SK-N-MC (cell line): Measurements from ENCODE around the gene ETNK1.
"Not testable (repeated sequence)": the region's sequence is repeated elsewhere in the genome, so short reads cannot be mapped to it uniquely, and the experiment has no call there.

Experiments used
- DNase-seq: peaks from one replicate; pipeline ENCODE4 v3.0.0-alpha.2; 2011; ENCODE audit warnings: low read depth, low spot score
- H3K27ac ChIP-seq: fragments of 200-600 bp; sonication (generic); 2 replicates; pipeline ENCODE4 v1.5.1; 2016; ENCODE audit warnings: mixed run types
- H3K36me3 ChIP-seq: fragments of 200-600 bp; sonication (generic); 2 replicates; pipeline ENCODE4 v1.6.1; 2017; ENCODE audit warnings: antibody characterized with exemption, low read length, mixed read lengths; ENCODE audit not compliant: insufficient read depth
- H3K4me3 ChIP-seq: fragments of 200-600 bp; sonication (generic); 2 replicates; pipeline ENCODE4 v1.5.1; 2016
- H3K9ac ChIP-seq: fragments of 200-600 bp; sonication (generic); 2 replicates; pipeline ENCODE4 v1.8.0; 2017; ENCODE audit warnings: mixed run types, mixed read lengths; ENCODE audit not compliant: insufficient read length
- H3K9me3 ChIP-seq: fragments of 200-600 bp; sonication (generic); 2 replicates; pipeline ENCODE4 v1.6.1; 2017; ENCODE audit warnings: low read depth, mild to moderate bottlenecking, antibody characterized with exemption, low read length, moderate library complexity, mixed read lengths
- EZH2 ChIP-seq: fragments of 200-600 bp; sonication (generic); IDR thresholded peaks from one replicate; pipeline ENCODE4 v1.6.1; 2017; ENCODE audit warnings: antibody characterized with exemption
- FOXP2 ChIP-seq: optimal IDR thresholded peaks from 2 replicates; pipeline ENCODE3; 2011; ENCODE audit warnings: mild to moderate bottlenecking, moderate library complexity; ENCODE audit not compliant: insufficient read depth; ENCODE audit errors: extremely low read length, control extremely low read depth
- POLR2AphosphoS5 ChIP-seq: IDR thresholded peaks from 2 replicates; pipeline ENCODE4 v1.6.1; 2012; ENCODE audit warnings: mild to moderate bottlenecking, low read depth, low read length, borderline replicate concordance

The ETNK1 gene

DNA sequence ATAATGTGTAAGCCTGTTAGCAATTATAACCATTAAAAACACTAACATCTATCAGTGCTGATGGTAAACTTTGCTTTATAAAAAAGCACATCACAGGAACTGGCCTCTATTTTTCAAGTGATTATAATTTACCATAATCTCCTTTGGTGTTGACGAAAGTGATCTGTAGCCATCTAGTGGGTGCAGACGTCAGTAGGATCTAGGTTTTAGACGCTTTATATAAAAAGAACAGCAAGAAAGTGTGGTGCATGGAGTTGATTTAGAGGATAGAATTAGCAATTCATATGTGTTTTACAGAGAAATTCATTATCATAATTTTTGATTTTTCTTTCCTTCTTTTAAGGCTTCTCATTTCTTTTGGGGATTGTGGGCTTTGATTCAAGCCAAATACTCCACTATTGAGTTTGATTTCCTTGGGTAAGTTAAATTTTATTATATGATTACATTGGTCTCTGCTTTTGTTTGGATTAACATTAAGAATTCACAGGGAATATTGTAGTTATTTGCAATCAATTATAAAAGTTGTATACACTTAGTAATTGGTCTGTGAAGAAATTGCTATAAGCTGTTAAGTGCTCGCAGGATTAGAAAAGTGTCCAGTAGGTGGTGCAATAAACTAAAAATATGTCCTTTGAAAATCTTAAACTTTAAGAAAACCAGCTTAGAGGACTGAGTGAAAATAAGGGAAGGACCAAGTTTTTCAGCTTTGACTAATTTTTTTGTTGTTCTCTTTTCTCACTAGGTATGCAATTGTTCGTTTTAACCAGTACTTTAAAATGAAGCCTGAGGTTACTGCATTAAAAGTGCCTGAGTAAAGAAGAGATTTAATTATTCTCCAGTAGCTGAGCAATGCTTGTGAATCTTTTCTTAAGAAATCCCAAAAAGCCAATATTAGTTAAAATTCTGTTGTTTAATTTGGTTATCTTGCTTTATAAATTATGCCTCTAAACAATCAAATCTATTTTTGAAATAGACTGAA is 59.5 kb downstream of the ETNK1 start:
- no peak for TF ChIP-seq EZH2
- no peak for TF ChIP-seq FOXP2
- no peak for TF ChIP-seq POLR2AphosphoS5
- H3K9me3 ChIP-seq = no peaks in the 10 kb centered on the region
- H3K9ac ChIP-seq = peak overlapping the region; percentile 19
- no peak overlapping the region for H3K4me3 ChIP-seq
- peaks cover 32% of the 10 kb centered on the region for H3K36me3 ChIP-seq
- peak overlapping the region; percentile 71 for H3K27ac ChIP-seq
- peak; percentile 30 for DNase-seq

DNA sequence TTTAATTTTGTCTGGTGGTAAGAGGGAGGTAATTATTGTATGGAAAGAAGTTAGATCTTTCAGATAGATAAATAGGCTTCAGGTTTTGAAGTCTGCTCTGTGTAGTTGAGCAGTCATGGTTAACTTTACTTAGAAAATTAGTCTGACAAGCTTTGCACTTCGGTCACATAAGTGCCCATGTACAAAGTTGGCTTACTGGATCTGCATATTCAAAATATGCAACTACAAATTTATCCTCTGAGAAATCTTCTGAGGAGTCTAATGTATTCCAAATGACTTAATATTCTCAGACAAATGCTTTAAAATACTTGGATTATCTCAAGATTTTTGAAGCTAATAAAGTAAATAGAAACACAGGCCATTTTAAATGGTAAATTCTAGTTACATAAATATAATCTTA is 61.2 kb downstream of the ETNK1 start:
- Histone ChIP-seq H3K27ac (no peak overlapping the region), H3K9ac (peak overlapping the region; percentile 8), H3K9me3 (no peaks in the 10 kb centered on the region), H3K4me3 (no peak overlapping the region), H3K36me3 (peaks cover 31% of the 10 kb centered on the region)
- no peak for DNase-seq
- TF ChIP-seq FOXP2 (no peak), EZH2 (no peak), POLR2AphosphoS5 (no peak)

DNA sequence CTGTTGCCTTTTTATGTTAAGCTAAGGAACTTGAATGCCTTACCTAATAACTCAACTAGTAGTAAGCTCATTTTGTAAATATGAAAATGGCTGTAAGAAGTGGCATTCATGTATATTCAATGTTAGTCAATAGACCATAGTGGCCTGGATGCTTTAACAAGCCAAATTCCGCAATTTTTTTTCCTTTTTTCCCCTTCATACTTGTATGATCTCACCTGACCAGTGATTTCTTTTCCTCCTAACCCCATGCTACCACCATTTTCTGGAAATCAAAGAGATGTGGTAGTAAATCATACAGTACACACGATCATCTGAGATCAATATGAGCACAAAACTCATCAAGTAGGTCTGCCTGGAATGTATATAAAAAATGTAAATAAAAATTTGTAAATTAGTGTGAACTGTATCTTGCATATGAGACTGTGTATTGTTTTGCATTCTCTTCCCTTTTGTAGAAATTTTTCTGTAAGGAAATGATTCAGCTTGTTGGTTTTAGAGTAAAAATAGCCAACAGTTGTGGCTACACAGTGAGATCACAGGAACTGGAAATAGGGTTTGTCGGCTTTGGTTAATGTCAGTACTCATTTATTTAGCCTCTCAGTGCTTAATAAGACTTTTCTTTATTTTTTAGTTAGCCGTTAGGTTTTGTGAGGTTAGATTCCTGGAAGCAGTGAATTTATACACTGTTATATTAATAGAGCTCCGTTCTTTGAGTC is 62.5 kb downstream of the ETNK1 start:
- TF ChIP-seq POLR2AphosphoS5 = no peak
- TF ChIP-seq EZH2 = no peak
- TF ChIP-seq FOXP2 = no peak
- no peak for DNase-seq
- Histone ChIP-seq H3K36me3 (peaks cover 42% of the 10 kb centered on the region), H3K27ac (no peak overlapping the region), H3K4me3 (no peak overlapping the region), H3K9me3 (no peaks in the 10 kb centered on the region), H3K9ac (no peak overlapping the region)

- DNase-seq = no peak
- Histone ChIP-seq H3K27ac (no peak overlapping the region), H3K9ac (no peak overlapping the region), H3K9me3 (no peaks in the 10 kb centered on the region), H3K4me3 (no peak overlapping the region), H3K36me3 (peaks cover 36% of the 10 kb centered on the region)
- TF ChIP-seq FOXP2 = no peak
- no peak for TF ChIP-seq POLR2AphosphoS5
- TF ChIP-seq EZH2 = no peak
Observed at GRCh38 chr12:22689876-22690275, 64.9 kb downstream of the ETNK1 start.

GRCh38 chr12:22691319-22691718 is 66.3 kb downstream of the ETNK1 start:
- no peak for DNase-seq
- TF ChIP-seq POLR2AphosphoS5 (no peak), EZH2 (no peak), FOXP2 (no peak)
- Histone ChIP-seq H3K27ac (no peak overlapping the region), H3K9me3 (no peaks in the 10 kb centered on the region), H3K4me3 (no peak overlapping the region), H3K9ac (no peak overlapping the region), H3K36me3 (peaks cover 24% of the 10 kb centered on the region)

DNA sequence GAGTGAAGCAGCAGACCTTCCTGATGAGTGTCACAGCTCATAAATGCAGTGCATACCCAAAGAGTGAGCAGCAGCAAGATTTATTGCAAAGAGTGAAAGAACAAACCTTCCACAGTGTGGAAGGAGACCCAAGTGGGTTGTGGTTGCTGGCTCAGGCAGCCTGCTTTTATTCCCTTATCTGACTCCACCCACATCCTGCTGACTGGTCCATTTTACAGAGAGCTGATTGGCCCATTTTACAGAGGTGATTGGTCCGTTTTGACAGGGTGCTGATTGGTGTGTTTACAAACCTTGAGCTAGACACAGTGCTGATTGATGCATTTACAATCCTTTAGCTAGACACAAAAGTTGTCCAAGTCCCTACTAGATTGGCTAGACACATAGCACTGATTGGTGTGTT is 67.5 kb downstream of the ETNK1 start:
- not testable (repeated sequence) for H3K27ac ChIP-seq, H3K9ac ChIP-seq, H3K9me3 ChIP-seq, DNase-seq, H3K4me3 ChIP-seq
- peaks cover 15% of the 10 kb centered on the region for H3K36me3 ChIP-seq

- peaks cover 15% of the 10 kb centered on the region for H3K36me3 ChIP-seq
- DNase-seq = no peak
- H3K9ac ChIP-seq = no peak overlapping the region
- no peak overlapping the region for H3K4me3 ChIP-seq
- no peaks in the 10 kb centered on the region for H3K9me3 ChIP-seq
- TF ChIP-seq POLR2AphosphoS5 = no peak
- TF ChIP-seq EZH2 = no peak
- TF ChIP-seq FOXP2 = no peak
- no peak overlapping the region for H3K27ac ChIP-seq
Observed at GRCh38 chr12:22692964-22693555, 68.1 kb downstream of the ETNK1 start.

- Histone ChIP-seq H3K9ac (no peak overlapping the region), H3K27ac (no peak overlapping the region), H3K36me3 (no peaks in the 10 kb centered on the region), H3K9me3 (no peaks in the 10 kb centered on the region), H3K4me3 (no peak overlapping the region)
- TF ChIP-seq FOXP2 (no peak), EZH2 (no peak)
- no peak for DNase-seq
Observed at GRCh38 chr12:22698576-22698975, 73.6 kb downstream of the ETNK1 start.

GRCh38 chr12:22699705-22700104 is 74.7 kb downstream of the ETNK1 start:
- not testable (repeated sequence) for H3K9ac ChIP-seq, H3K27ac ChIP-seq, H3K36me3 ChIP-seq, H3K4me3 ChIP-seq, H3K9me3 ChIP-seq, DNase-seq
